HG03571 (cell line): Measurements from ENCODE around the gene BAIAP2.
"Not testable (repeated sequence)": the region's sequence is repeated elsewhere in the genome, so short reads cannot be mapped to it uniquely, and the experiment has no call there.

Experiments used
- ATAC-seq: cut with Tn5 transposase; IDR thresholded peaks from one replicate; pipeline ENCODE4 v1.9.1; 2021; ENCODE audit not compliant: unreplicated experiment

BAIAP2 gene

GRCh38 chr17:81066072-81066471, 31.1 kb downstream of the BAIAP2 start:
- no peak for ATAC-seq

DNA sequence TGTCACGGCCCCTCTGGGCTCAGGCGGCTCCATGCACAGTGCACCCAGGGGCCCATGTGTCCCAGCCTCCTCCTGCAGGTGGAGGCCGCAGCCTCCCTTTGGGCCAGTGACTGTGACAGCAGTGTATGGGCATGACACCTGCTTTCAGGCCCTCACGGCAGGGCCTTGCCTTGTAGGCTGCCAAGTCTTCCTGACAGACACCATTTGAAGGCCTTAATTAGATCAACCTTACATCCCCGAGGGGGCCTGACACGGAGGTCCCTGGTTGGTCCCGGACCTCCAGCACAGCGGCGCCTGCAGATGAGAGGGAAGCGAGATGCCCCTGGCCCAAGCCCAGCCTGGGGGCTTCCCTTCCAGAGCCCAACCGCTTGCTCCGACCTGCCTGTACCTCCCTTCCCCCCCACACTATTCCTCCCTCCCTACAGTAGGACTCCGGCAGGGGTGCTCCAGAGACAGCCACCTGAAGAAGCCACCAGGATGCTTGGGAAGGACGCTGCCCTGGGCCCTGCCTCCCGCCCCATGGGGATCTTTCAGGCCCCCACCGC, 31.9 kb downstream of the BAIAP2 start:
- ATAC-seq, result no peak

- ATAC-seq, result no peak
Observed at GRCh38 chr17:81067391-81067811, 32.5 kb downstream of the BAIAP2 start.

GRCh38 chr17:81068411-81069134, 33.6 kb downstream of the BAIAP2 start:
- no peak for ATAC-seq

GRCh38 chr17:81069135-81069645, 34.2 kb downstream of the BAIAP2 start:
- no peak for ATAC-seq

DNA sequence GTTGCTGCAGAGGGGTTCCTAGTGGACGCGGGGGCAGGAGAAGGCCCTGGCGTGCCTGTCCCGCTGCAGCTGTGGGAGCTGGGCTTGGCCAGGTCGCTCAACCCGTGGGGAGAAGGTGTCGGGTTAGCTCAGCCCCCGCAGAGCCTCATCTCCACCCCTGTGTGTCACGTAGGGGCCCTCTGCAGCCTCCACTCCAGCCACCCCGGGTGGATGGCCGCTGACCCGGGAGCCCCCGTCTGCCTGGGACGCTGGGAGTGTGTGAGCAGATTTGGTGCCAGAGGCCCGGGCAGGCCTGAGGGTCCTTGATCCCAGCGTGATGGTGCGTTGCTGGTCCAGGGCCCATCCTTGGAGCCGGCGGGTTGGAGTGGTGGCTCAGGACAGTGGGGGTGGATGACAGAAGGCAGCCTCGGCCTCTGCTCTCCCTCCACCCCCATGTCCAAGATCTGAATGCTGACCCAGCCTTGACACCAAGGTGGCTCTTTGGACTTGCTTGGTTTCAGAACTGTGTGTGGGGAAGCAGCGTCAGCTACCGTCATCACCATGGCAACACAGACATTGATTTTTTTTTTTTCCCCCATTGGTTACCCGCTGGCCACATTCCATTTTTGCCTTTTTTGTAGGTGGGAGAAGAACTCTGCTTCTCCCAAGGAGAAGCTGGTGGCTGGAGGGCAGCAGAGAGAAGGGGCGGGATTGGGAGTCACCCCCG, 35.7 kb downstream of the BAIAP2 start:
- ATAC-seq, result no peak

DNA sequence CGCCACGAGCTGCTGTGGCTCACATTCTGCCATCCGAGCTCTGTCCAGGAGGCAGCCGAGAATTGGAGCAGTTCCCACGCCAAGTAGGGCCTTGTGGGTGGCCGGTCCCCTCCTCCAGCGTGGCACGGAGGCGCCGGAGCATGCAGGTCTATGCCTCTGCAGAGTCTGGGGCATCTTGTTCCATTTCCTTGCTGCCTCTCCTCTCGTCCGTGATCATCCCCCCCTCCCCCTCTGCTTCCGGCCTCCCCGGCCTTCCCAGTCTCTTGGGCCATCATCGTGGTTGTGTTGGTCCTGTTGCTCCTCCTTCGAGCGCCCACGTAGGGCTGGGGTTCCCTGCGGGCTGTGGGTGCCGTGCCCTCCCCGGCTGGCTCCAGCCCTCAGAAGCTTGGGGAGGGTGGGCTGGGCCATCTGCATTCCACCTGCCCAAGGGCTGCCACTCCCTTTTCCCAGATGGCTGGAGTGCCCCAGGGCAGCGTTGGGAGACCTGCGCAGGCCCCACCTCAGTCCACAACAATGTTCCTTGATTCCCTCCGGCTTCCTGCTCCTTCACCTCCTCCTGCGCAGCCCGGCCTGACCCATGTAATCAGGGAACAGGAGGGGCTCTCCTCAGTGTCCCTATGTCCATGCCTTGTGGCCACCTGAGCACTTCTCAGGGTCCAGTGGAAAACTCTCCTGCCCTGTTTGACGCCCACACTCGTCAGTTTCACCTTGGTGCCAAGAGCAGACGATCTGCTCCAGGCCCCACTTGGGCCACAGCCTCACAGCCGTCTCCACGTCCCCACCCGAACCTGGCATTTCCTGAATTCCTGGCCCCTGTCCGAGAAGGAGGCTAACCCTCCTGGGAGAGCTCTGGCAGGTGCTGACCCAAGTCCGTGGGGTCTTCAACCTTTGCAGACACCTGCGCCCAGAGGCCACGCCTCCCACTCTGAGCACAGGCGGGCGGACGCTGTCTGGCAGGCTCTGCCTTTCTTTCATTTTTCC, 37.1 kb downstream of the BAIAP2 start:
- no peak for ATAC-seq

DNA sequence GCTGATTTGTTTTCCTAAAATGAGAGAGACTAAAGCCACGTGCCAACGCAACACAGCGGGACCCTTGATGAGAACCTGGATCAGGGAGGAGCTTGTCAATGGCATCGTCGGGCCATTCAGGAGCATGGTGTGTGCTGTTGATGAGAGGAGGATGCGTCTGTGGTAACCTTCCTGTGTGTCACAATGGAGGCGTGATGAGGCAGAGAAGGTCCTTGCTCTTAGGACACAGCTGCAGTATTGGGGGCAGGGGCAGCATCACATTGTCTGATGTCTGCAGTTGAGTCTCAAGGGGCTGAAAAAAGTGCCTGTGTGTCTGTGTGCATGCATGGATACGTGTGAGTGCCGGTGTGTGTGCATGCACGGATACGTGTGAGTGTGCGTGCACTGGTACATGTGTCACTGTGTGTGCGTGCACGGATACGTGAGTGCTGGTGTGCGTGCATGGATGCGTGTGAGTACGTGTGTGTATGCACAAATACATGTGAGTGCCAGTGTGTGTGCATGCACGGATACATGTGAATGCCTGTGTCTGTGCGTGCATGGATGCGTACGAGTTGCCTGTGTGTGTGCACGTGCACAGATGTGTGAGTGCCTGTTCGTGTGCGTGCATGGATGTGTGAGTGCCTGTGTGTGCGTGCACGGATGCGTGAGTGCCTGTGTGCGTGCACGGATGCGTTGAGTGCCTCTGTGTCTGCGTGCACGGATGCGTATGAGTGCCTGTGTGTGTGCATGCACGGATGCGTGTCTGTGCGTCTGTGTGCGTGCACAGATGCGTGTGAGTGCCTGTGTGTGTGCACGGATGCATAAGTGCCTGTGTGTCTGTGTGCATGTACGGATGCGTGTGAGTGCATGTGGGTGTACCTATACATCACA, 39.3 kb downstream of the BAIAP2 start:
- ATAC-seq, result no peak

GRCh38 chr17:81074875-81075274, 39.9 kb downstream of the BAIAP2 start:
- no peak for ATAC-seq

DNA sequence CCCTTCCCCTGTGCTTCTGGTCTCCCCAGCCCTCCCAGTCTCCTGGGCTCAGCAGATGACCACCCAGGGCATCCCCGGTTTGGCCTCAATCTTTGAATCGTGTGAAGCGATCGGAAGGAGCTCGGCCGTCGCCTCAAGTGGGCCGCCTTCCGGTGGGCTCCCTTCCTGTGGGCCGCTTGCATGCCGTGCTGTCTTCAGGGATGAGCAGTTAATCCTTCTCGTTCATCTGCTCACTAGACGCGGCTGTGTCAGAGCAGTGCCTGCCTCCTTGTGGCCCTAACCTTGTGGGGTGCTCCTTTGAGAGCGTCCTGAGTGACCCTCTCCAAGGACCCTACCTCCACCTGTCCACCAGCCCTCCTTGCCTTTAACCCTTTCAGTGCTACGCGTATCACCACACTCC, 40.4 kb downstream of the BAIAP2 start:
- no peak for ATAC-seq

DNA sequence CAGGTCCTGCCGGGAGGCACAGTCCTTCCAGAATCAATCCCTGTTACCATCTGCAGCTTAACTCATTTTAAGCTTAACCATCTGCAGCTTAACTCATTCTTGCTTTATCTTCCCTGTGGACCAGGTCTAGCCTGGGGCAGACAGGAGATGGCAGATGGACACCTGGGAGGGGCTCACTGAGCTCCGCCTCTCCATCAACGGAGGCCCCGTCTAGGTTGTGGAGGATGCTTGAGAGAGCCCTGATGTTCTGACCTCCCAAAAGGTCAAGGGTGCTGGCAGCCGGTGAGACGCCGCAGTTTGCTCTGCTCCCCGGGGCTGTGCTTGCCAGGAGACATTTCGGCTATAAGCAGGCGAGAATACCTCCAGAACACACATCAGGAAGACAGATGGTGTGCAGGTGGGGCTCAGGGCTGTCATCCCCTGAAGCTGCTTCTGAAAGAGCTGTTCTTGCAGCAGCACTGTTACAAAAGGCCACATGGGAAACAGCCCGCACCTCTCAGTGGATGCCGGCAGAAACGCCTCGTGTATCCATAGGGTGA, 41.3 kb downstream of the BAIAP2 start:
- no peak for ATAC-seq

GRCh38 chr17:81078026-81078913, 43.3 kb downstream of the BAIAP2 start:
- ATAC-seq, result not testable (repeated sequence)

GRCh38 chr17:81080019-81080418, 45.1 kb downstream of the BAIAP2 start:
- ATAC-seq, result no peak

DNA sequence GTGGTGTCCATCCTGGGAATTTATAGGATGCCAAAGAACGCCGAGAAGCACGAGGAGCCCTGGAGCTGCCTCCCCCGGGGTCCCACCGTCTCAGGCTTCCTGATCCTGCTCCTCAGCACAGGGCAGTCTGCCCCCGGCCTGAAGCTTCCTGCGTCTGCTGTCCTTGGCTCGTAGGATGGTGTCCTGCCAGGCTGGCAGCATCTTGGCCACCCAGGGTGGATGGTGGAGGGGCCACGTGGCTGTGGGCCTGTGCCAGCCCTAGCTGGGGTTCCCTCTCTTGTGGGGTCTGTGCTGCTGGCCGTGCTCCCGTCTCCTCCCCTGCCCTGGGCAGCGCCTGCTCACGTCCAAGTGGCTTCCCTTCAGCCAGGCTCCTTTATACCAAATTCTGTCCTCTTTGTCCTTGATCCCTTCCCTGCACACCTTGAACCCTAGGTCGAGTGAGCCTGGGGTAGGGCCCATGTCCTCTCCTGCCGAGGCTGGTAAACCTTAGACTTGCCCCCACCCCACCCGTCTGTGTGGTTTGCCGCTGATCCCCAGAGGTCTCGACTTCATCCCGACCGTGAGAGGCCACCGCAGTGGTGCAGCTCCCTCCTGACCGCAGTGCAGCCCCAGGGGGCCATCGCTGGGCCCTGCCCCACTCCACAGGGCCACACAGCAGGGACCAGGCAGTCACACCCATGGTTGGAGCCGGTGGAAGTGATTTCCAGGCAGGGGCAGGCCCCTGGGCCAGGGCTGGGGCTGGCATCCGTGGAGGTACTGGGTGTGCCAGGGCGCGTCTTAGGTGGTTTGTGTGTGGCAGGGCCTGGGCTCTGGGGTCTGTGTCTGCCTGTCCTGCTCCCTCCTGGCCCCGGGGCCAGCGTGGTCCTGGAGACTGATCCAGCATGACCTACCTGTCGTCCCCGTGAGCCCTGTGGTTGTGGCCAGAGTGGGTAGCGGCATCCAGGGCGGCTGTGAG, 46.5 kb downstream of the BAIAP2 start:
- ATAC-seq, result no peak

DNA sequence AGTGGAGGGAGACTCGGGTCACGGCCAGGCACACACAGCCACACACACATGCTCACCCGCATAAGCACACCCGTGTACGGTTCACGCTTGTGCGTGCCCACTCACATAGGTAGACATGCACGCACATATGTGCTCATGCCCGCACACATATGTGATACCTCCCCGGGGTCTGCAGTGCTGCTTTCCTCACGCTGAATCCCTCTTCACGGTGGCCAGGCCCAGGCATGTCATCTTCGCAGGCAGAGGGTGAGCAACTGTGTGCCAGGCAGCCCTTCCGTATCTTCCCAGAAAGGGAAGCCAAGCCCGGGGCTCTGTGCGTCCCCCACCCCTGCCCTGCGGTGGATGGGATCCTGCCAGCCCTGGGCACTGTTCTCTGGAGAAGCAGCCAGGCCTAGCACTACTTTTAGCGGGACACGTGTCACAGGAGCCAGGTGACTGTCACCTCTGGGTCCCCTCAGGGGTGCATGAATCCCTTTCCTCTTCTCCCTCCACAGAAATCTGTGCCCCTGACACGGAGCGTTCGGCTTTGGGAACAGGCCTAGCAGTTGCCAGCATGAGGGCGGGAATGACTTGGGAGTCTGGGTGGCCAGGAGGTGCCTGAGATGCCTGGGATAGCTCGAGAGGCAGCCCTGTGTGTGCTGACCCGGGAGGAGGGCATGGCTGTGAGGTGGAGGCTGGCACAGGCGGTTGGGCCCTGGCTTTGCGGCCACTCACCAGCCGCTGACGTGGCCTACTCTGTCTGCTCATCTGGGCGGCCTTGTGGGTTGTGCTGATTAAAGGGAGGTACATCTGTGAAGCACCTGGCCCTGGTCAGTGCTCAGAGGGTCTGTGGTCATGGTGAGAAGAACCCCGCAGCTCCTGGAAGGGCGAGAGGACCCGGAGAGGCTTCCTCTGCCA, 47.5 kb downstream of the BAIAP2 start:
- ATAC-seq, result no peak

- ATAC-seq, result no peak
Observed at GRCh38 chr17:81083125-81083765, 48.3 kb downstream of the BAIAP2 start.
